Astrocyte (in vitro differentiated cells and primary cell): Measurements from ENCODE around the gene WDR83. TPM values are rescaled to one million over a fixed set of nuclear protein-coding genes. Genes with fewer than 3 reads are reported as not detected.

Source experiments
- DNase-seq: peaks from one replicate; pipeline ENCODE4 v3.0.0-alpha.2; 2010; ENCODE audit warnings: low read depth
- FAIRE-seq: peaks from 2 replicates; lab custom pipeline; 2011; peaks lifted over from hg19 to GRCh38; lab: Jason Lieb, UNC
- H2AFZ ChIP-seq: 2 replicates; pipeline ENCODE4 v1.6.0; 2012; ENCODE audit warnings: low read depth, low read length, inconsistent platforms
- H3K27ac ChIP-seq: 2 replicates; pipeline ENCODE4 v1.5.1; 2011; ENCODE audit warnings: low read depth, low read length, inconsistent platforms
- H3K27me3 ChIP-seq: 2 replicates; pipeline ENCODE4 v1.6.0; 2011; ENCODE audit warnings: low read length, inconsistent platforms; ENCODE audit not compliant: insufficient read depth
- H3K36me3 ChIP-seq: 2 replicates; pipeline ENCODE4 v1.5.1; 2011; ENCODE audit warnings: low read length, inconsistent platforms; ENCODE audit not compliant: insufficient read depth
- H3K4me1 ChIP-seq: 2 replicates; pipeline ENCODE4 v1.5.1; 2011; ENCODE audit warnings: low read length, inconsistent platforms; ENCODE audit not compliant: insufficient read depth
- H3K4me2 ChIP-seq: 2 replicates; pipeline ENCODE4 v1.6.0; 2012; ENCODE audit warnings: low read length, inconsistent platforms
- H3K4me3 ChIP-seq: 2 replicates; pipeline ENCODE4 v1.5.1; 2011; ENCODE audit warnings: low read depth, mild to moderate bottlenecking, low read length, inconsistent platforms; ENCODE audit not compliant: insufficient read depth
- H3K79me2 ChIP-seq: 2 replicates; pipeline ENCODE4 v1.6.0; 2012; ENCODE audit warnings: mild to moderate bottlenecking, low read length, inconsistent platforms; ENCODE audit not compliant: insufficient read depth
- H3K9ac ChIP-seq: 2 replicates; pipeline ENCODE4 v1.6.0; 2012; ENCODE audit warnings: mild to moderate bottlenecking, low read length, inconsistent platforms
- H3K9me3 ChIP-seq: 2 replicates; pipeline ENCODE4 v1.5.1; 2012; ENCODE audit warnings: low read depth, mild to moderate bottlenecking, low read length, inconsistent platforms; ENCODE audit not compliant: insufficient read depth
- H4K20me1 ChIP-seq: 2 replicates; pipeline ENCODE4 v1.6.0; 2012; ENCODE audit warnings: low read length, inconsistent platforms; ENCODE audit not compliant: insufficient read depth
- H3K27ac Mint-ChIP-seq: one replicate; pipeline ENCODE4 v1.8.0; 2021; ENCODE audit warnings: mild to moderate bottlenecking, mixed read lengths; ENCODE audit not compliant: unreplicated experiment
- H3K27me3 Mint-ChIP-seq: one replicate; pipeline ENCODE4 v1.8.0; 2021; ENCODE audit warnings: low read depth, mixed read lengths; ENCODE audit not compliant: unreplicated experiment
- H3K36me3 Mint-ChIP-seq: one replicate; pipeline ENCODE4 v1.8.0; 2021; ENCODE audit warnings: low read depth, mixed read lengths; ENCODE audit not compliant: unreplicated experiment
- H3K4me1 Mint-ChIP-seq: one replicate; pipeline ENCODE4 v1.8.0; 2021; ENCODE audit warnings: low read depth, mixed read lengths; ENCODE audit not compliant: unreplicated experiment
- H3K4me3 Mint-ChIP-seq: one replicate; pipeline ENCODE4 v1.8.0; 2021; ENCODE audit warnings: mild to moderate bottlenecking, moderate library complexity, mixed read lengths; ENCODE audit not compliant: unreplicated experiment
- H3K9me3 Mint-ChIP-seq: one replicate; pipeline ENCODE4 v1.8.0; 2021; ENCODE audit warnings: mild to moderate bottlenecking, mixed read lengths; ENCODE audit not compliant: unreplicated experiment
- EZH2 ChIP-seq: IDR thresholded peaks from 2 replicates; pipeline ENCODE4 v1.6.1; 2012; ENCODE audit warnings: mild to moderate bottlenecking, low read length, inconsistent platforms; ENCODE audit not compliant: insufficient read depth
- total RNA-seq: library from RNA; stranded (reverse); gene quantifications from 2 replicates; pipeline ENCODE4 v1.2.1, GENCODE V29; 2021
- TF ChIP-seq, protein P1 (sequence below): IDR thresholded peaks from 2 replicates; pipeline ENCODE4 v1.5.1; 2011; ENCODE audit warnings: low read depth, mild to moderate bottlenecking, inconsistent platforms, low read length, moderate library complexity; ENCODE audit not compliant: insufficient read depth

Gene WDR83
- total RNA-seq, 1 donor from 2014 or later: 13.3 TPM

DNA sequence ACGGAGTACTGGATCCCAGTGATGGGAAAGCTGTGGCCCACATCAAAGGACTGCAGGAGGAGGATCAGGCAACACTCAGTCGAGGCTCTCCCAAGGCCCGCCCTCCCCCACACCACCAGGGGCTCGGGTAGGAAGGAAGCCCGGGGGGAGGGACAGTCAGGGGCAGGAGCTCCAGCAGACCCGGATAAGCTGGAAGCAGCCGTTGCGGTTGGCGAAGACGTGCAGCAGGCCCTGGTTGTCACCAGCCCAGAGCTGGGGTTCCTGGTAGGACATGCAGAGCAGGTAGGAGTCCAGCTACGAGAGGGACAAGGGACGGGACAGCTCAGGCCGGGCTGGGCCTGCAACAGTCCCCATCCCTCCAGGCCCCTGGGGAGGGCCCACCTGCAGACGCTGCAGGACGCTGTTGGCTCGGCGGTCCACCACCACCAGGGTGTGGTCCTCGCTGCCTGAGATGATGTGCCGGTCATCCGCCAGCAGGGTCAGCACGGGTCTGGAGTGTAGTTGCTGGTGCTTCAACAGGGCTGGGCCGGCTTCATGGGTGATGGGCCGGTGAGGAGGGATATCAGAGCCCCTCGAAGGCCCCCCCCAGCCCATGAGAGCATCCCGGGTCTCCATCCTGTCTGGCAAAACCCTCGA is 23.1 kb downstream of the WDR83 start:
- Histone ChIP-seq H3K4me1 (no peaks in the 10 kb centered on the region), H3K36me3 (peaks cover 2% of the 10 kb centered on the region), H3K4me3 (no peak overlapping the region), H2AFZ (no peak overlapping the region), H3K4me2 (no peak overlapping the region), H4K20me1 (no peaks in the 10 kb centered on the region), H3K27ac (no peak overlapping the region), H3K9me3 (no peaks in the 10 kb centered on the region), H3K9ac (no peak overlapping the region), H3K27me3 (no peaks in the 10 kb centered on the region), H3K79me2 (no peaks in the 10 kb centered on the region)
- FAIRE-seq (no peak), DNase-seq (no peak)
- no peak for TF ChIP-seq EZH2
- TF ChIP-seq, protein P1, sequence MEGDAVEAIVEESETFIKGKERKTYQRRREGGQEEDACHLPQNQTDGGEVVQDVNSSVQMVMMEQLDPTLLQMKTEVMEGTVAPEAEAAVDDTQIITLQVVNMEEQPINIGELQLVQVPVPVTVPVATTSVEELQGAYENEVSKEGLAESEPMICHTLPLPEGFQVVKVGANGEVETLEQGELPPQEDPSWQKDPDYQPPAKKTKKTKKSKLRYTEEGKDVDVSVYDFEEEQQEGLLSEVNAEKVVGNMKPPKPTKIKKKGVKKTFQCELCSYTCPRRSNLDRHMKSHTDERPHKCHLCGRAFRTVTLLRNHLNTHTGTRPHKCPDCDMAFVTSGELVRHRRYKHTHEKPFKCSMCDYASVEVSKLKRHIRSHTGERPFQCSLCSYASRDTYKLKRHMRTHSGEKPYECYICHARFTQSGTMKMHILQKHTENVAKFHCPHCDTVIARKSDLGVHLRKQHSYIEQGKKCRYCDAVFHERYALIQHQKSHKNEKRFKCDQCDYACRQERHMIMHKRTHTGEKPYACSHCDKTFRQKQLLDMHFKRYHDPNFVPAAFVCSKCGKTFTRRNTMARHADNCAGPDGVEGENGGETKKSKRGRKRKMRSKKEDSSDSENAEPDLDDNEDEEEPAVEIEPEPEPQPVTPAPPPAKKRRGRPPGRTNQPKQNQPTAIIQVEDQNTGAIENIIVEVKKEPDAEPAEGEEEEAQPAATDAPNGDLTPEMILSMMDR: no peak
- peaks cover 6% of the 10 kb centered on the region for H3K36me3 Mint-ChIP-seq
- H3K4me3 Mint-ChIP-seq: no peak overlapping the region
- no peak overlapping the region for H3K27ac Mint-ChIP-seq
- H3K27me3 Mint-ChIP-seq: no peaks in the 10 kb centered on the region
- H3K4me1 Mint-ChIP-seq: no peaks in the 10 kb centered on the region
- H3K9me3 Mint-ChIP-seq: no peaks in the 10 kb centered on the region

DNA sequence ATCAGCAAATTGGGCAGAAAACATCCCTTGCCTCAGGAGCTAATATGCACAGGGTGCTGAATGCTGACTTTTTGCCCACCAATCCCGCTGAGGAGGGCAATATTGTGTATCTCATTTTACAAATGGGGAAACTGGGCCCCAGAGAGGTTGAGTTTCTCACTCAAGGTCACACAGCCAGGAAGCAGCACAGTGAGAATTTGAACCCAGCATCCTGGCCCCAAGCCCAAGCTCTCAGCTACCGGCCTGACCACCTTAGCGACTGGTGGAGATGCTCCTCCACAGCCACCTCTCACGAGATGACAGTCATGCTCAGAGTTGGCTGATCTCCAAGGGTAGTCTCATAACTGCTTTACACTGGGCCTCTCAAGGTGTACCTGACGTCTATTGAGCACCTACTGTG is 26.4 kb downstream of the WDR83 start:
- H3K27me3 ChIP-seq: no peaks in the 10 kb centered on the region
- H3K36me3 ChIP-seq: peaks cover 2% of the 10 kb centered on the region
- H3K4me1 Mint-ChIP-seq: peaks cover 5% of the 10 kb centered on the region
- no peaks in the 10 kb centered on the region for H3K9me3 ChIP-seq
- H3K4me2 ChIP-seq: no peak overlapping the region
- H2AFZ ChIP-seq: no peak overlapping the region
- DNase-seq (no peak), FAIRE-seq (no peak)
- H3K27ac Mint-ChIP-seq: no peak overlapping the region
- no peaks in the 10 kb centered on the region for H3K9me3 Mint-ChIP-seq
- H3K9ac ChIP-seq: no peak overlapping the region
- H3K79me2 ChIP-seq: no peaks in the 10 kb centered on the region
- no peak overlapping the region for H3K27ac ChIP-seq
- no peak overlapping the region for H3K4me3 Mint-ChIP-seq
- H3K4me3 ChIP-seq: no peak overlapping the region
- H4K20me1 ChIP-seq: no peaks in the 10 kb centered on the region
- TF ChIP-seq, protein P1: no peak
- TF ChIP-seq EZH2: no peak
- no peaks in the 10 kb centered on the region for H3K27me3 Mint-ChIP-seq
- H3K36me3 Mint-ChIP-seq: peaks cover 6% of the 10 kb centered on the region
- peaks cover 15% of the 10 kb centered on the region for H3K4me1 ChIP-seq

DNA sequence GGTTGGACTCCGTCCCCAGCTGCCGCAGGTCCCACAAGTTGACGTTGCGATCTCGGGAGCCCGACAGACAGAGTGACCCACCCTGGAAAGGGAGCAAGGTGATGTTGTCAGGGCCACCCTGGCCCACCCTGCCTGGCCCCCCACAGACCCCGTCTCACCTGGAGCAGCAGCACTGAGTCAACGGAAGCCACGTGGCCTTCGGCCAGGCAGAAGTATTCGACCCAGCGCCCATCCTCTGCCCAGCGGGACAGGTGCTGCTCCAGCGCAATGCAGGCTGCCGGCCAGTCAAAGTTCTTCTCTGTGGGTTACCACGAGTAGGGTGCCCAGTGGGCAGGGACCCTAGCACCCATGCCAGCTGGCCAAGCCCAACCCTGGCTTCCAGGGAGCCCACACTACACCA is 28.0 kb downstream of the WDR83 start:
- H3K4me3 ChIP-seq: no peak overlapping the region
- TF ChIP-seq, protein P1: no peak
- Mint-ChIP-seq H3K36me3 (peaks cover 6% of the 10 kb centered on the region), H3K27ac (no peak overlapping the region), H3K4me3 (peak overlapping the region; percentile 34), H3K4me1 (peaks cover 5% of the 10 kb centered on the region), H3K9me3 (no peaks in the 10 kb centered on the region), H3K27me3 (no peaks in the 10 kb centered on the region)
- no peaks in the 10 kb centered on the region for H3K79me2 ChIP-seq
- DNase-seq (no peak), FAIRE-seq (no peak)
- no peaks in the 10 kb centered on the region for H4K20me1 ChIP-seq
- H3K9me3 ChIP-seq: no peaks in the 10 kb centered on the region
- H3K4me1 ChIP-seq: peaks cover 15% of the 10 kb centered on the region
- no peaks in the 10 kb centered on the region for H3K27me3 ChIP-seq
- peak overlapping the region; percentile 88 for H3K4me2 ChIP-seq
- no peak overlapping the region for H3K27ac ChIP-seq
- H3K9ac ChIP-seq: no peak overlapping the region
- H2AFZ ChIP-seq: no peak overlapping the region
- H3K36me3 ChIP-seq: peaks cover 9% of the 10 kb centered on the region
